CD4-positive, CD25-positive, alpha-beta regulatory T cell (primary cell): ENCODE results near the gene TGFB2. TPM values are rescaled to one million over a fixed set of nuclear protein-coding genes. Genes with fewer than 3 reads are reported as not detected.
A peak's percentile ranks its signal among the peaks of the same experiment; 100 is the strongest.

Experiments used
- ATAC-seq, 2 donors: fragments of 150-1000 bp; cut with Tn5 transposase; one replicate each; pipeline ENCODE4 v1.10.0; 2021; ENCODE audit warnings: low read depth in 2 of 2, moderate number of reproducible peaks in 2 of 2, moderate library complexity in 1 of 2
- DNase-seq, 3 donors: peaks; one replicate each; pipeline versions ENCODE4 v3.0.0 to v3.0.0-alpha.2; 2012 to 2022; ENCODE audit warnings: mixed read lengths in 1 of 3
- H3K27ac ChIP-seq: one replicate; pipeline ENCODE4 v1.7.0; 2013; ENCODE audit warnings: mild to moderate bottlenecking, low read length; ENCODE audit not compliant: insufficient read depth, poor library complexity, severe bottlenecking
- H3K27me3 ChIP-seq: one replicate; pipeline ENCODE4 v1.7.0; 2013; ENCODE audit warnings: low read length; ENCODE audit not compliant: control insufficient read depth, insufficient read depth
- H3K36me3 ChIP-seq: one replicate; pipeline ENCODE4 v1.7.0; 2013; ENCODE audit warnings: mild to moderate bottlenecking, low read length, moderate library complexity; ENCODE audit not compliant: control insufficient read depth, insufficient read depth
- H3K4me1 ChIP-seq: 2 replicates; pipeline ENCODE4 v1.7.0; 2013; ENCODE audit warnings: mild to moderate bottlenecking, low read length; ENCODE audit not compliant: insufficient read depth, control insufficient read depth, poor library complexity, severe bottlenecking
- H3K4me3 ChIP-seq: one replicate; pipeline ENCODE4 v1.7.0; 2013; ENCODE audit warnings: low read depth, mild to moderate bottlenecking, low read length, moderate library complexity
- H3K9me3 ChIP-seq, 2 experiments: 1 replicate in 1 of 2; 2 replicates in 1 of 2; pipeline ENCODE4 v1.7.0; 2013; ENCODE audit warnings: low read length in 2 of 2, mild to moderate bottlenecking in 1 of 2, moderate library complexity in 1 of 2; ENCODE audit not compliant: control insufficient read depth in 2 of 2
- H3K27ac Mint-ChIP-seq, 3 donors: one replicate each; pipeline ENCODE4 v1.8.0; 2020 to 2022; ENCODE audit warnings: mild to moderate bottlenecking in 3 of 3, mixed read lengths in 3 of 3, moderate library complexity in 2 of 3
- H3K27me3 Mint-ChIP-seq: one replicate; pipeline ENCODE4 v1.8.0; 2022; ENCODE audit warnings: mild to moderate bottlenecking, mixed read lengths
- H3K36me3 Mint-ChIP-seq: one replicate; pipeline ENCODE4 v1.8.0; 2020; ENCODE audit warnings: mixed read lengths
- H3K4me1 Mint-ChIP-seq, 4 donors: one replicate each; pipeline ENCODE4 v1.8.0; 2020 to 2022; ENCODE audit warnings: mixed read lengths in 4 of 4, mild to moderate bottlenecking in 1 of 4
- H3K4me3 Mint-ChIP-seq, 4 donors: one replicate each; pipeline ENCODE4 v1.8.0; 2020 to 2022; ENCODE audit warnings: mild to moderate bottlenecking in 4 of 4, mixed read lengths in 4 of 4, moderate library complexity in 3 of 4
- H3K9me3 Mint-ChIP-seq, 7 donors: one replicate each; pipeline ENCODE4 v1.8.0; 2020 to 2022; ENCODE audit warnings: mixed read lengths in 7 of 7, mild to moderate bottlenecking in 3 of 7, moderate library complexity in 2 of 7
- polyA plus RNA-seq, 4 donors: library from polyadenylated mRNA; unstranded; fragments of 300-500 nt; fragmentation: Illumina TruSeq; gene quantifications; one replicate each; pipeline ENCODE4 v1.2.3, GENCODE V29; 2021
- total RNA-seq: library from RNA; stranded (reverse); gene quantifications from one replicate; pipeline ENCODE4 v1.2.3, GENCODE V29; 2022

TGFB2 gene
- total and polyA plus RNA-seq, 5 donors from 2014 or later: not detected

DNA sequence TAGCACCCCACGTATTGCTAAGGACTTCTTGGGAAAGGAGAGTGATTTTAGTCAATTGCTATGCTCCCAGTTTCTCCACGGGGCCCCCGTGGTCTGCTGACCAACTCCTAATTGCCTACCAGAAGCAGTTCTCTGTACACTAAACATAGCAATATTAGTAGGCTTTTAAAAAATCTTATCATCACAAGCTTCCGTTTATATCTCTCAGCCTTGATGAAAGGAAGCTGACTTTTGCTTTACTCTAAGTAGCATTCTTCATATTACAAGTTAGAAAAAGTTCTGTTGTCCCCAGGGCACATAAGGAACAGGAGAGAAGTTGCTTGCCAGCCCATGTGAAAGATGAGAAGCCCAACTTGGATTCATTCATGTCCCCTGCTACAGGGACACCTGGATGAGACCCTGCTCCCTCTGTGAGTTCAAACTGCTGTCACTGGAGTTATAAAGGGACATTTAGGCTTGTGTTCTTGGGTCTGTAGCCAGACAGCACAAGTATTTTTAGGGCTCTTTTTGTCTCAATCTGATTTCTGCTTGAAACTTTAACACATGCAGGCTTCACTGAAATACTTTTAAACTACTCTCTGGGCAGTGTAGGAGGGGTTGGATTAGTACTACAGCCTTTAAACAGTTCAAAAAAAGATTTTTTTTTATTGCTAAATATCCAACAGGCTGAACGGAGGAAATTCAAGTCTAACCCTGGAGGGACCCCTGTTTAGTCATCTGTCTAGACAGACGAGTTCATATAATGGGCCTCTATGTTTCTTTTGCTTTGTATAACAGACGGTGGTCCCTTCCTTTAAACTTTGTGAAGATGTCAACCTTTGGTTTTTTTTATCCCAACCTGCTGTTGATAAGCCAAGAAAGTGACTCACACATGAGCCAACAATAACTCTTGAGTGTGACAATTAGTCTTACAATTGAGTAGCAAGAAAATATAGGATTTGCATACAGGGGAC lies 29.5 kb downstream of the TGFB2 start:
- Histone ChIP-seq H3K4me3 (no peak overlapping the region), H3K27ac (no peak overlapping the region), H3K9me3 (no peaks in the 10 kb centered on the region), H3K36me3 (no peaks in the 10 kb centered on the region), H3K27me3 (no peaks in the 10 kb centered on the region), H3K4me1 (peaks cover 5% of the 10 kb centered on the region)
- Mint-ChIP-seq H3K4me3 (no peak overlapping the region), H3K4me1 (peaks cover 4 to 12% (median 7%) of the 10 kb centered on the region in 4 donors), H3K36me3 (no peaks in the 10 kb centered on the region), H3K27me3 (peaks cover 8% of the 10 kb centered on the region), H3K27ac (no peak overlapping the region), H3K9me3 (peaks cover 0 to 2% (median 0%) of the 10 kb centered on the region in 7 donors)
- DNase-seq (no peak), ATAC-seq (no peak)

DNA sequence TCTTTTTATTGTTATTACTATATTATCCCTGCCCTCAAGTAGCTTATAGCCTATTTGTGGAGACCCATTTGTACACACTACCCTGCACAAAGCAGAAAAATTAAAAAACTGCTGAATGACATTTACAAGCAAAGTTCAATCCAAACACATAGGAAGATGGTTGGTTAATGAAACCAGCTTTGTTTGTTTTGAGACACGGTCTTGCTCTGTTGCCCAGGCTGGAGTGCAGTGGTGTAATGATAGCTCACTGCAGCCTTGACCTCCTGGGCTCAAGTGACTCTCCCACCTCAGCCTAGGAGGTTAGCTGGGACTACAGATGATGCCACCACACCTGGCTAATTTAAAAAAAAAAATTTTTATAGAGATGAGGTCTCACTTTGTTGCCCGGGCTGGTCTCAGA lies 31.6 kb downstream of the TGFB2 start:
- no peak for DNase-seq
- H3K4me1 Mint-ChIP-seq: peaks cover 4 to 12% (median 7%) of the 10 kb centered on the region in 4 donors

DNA sequence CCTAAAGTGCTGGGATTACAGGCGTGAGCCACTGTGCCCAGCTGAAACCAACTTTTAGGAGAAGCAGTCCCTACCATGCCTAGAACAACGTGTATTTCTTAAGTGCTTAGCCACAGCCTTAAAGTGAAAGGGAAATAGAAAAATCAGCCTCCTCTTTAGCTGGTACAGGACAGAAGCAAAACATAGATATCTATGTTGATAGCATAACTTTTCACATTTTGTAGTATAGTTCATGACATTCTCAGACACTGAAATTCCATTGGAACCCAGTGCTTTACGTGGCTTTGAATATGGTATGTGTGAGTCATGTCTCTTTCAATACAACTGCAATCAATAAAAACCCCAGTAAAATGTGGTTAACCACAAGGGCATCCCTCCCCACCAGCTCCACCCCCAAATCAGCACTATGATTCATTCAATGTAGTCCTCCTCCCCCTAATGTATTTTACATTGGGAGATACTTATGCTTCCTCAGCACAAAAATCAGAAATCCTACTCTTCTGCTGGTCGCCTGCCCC lies 32.1 kb downstream of the TGFB2 start:
- no peaks in the 10 kb centered on the region for H3K9me3 ChIP-seq
- H3K27me3 Mint-ChIP-seq: peaks cover 15% of the 10 kb centered on the region
- peak; percentile 80 to 82 for ATAC-seq
- DNase-seq: peak in 2 of 3 donors; percentile 13 to 61
- no peak overlapping the region for H3K27ac ChIP-seq
- no peaks in the 10 kb centered on the region for H3K36me3 ChIP-seq
- no peaks in the 10 kb centered on the region for H3K27me3 ChIP-seq
- H3K4me1 ChIP-seq: peaks cover 5% of the 10 kb centered on the region
- no peaks in the 10 kb centered on the region for H3K36me3 Mint-ChIP-seq
- H3K9me3 Mint-ChIP-seq: peaks cover 0 to 2% (median 0%) of the 10 kb centered on the region in 7 donors
- no peak overlapping the region for H3K4me3 ChIP-seq
- H3K4me3 Mint-ChIP-seq: no peak overlapping the region
- peaks cover 4 to 12% (median 7%) of the 10 kb centered on the region in 4 donors for H3K4me1 Mint-ChIP-seq
- H3K27ac Mint-ChIP-seq: no peak overlapping the region

More for the DNA sequence above, 31.6 kb downstream of the TGFB2 start:
- Histone ChIP-seq H3K4me1 (peaks cover 5% of the 10 kb centered on the region), H3K9me3 (no peaks in the 10 kb centered on the region), H3K27ac (no peak overlapping the region), H3K4me3 (no peak overlapping the region), H3K36me3 (no peaks in the 10 kb centered on the region), H3K27me3 (no peaks in the 10 kb centered on the region)
- H3K36me3 Mint-ChIP-seq: no peaks in the 10 kb centered on the region
- no peak overlapping the region for H3K4me3 Mint-ChIP-seq
- peaks cover 10% of the 10 kb centered on the region for H3K27me3 Mint-ChIP-seq
- no peak overlapping the region for H3K27ac Mint-ChIP-seq
- no peak for ATAC-seq
- peaks cover 0 to 2% (median 0%) of the 10 kb centered on the region in 7 donors for H3K9me3 Mint-ChIP-seq

- Mint-ChIP-seq H3K4me3 (no peak overlapping the region), H3K9me3 (peaks cover 0 to 2% (median 0%) of the 10 kb centered on the region in 7 donors)
- H3K27me3 ChIP-seq: peaks cover 6% of the 10 kb centered on the region
Observed at GRCh38 chr1:218380125-218380977, 35.2 kb downstream of the TGFB2 start.

DNA sequence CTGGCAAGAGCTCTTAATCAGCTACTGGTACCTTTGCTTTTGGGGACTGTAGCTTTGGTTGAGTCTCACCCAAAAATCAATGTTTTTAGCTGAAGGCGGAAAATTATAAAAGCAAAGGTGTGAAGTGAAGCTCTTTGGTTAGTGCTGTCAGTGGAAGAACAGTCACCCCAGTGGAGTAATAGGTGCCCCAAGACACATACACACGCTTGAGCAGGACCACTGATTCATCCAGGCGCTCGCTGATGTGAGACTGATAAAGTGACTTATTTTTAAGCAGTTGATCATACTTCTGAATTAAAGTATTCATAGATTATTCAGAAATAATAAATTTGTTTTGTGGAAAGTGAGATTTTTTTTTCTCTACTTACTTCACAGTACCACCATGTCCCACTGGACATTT lies 37.1 kb downstream of the TGFB2 start:
- Histone ChIP-seq H3K4me1 (peaks cover 4% of the 10 kb centered on the region), H3K27ac (no peak overlapping the region), H3K27me3 (peaks cover 6% of the 10 kb centered on the region), H3K9me3 (no peaks in the 10 kb centered on the region), H3K4me3 (no peak overlapping the region), H3K36me3 (no peaks in the 10 kb centered on the region)
- ATAC-seq (no peak), DNase-seq (no peak)
- no peaks in the 10 kb centered on the region for H3K36me3 Mint-ChIP-seq
- peaks cover 0 to 5% (median 4%) of the 10 kb centered on the region in 4 donors for H3K4me1 Mint-ChIP-seq
- H3K27ac Mint-ChIP-seq: no peak overlapping the region
- peaks cover 17% of the 10 kb centered on the region for H3K27me3 Mint-ChIP-seq
- peaks cover 0 to 2% (median 0%) of the 10 kb centered on the region in 7 donors for H3K9me3 Mint-ChIP-seq
- H3K4me3 Mint-ChIP-seq: no peak overlapping the region

More at GRCh38 chr1:218380125-218380977, 35.2 kb downstream of the TGFB2 start:
- Mint-ChIP-seq H3K4me1 (peaks cover 4 to 12% (median 7%) of the 10 kb centered on the region in 4 donors), H3K36me3 (no peaks in the 10 kb centered on the region), H3K27me3 (peaks cover 25% of the 10 kb centered on the region), H3K27ac (no peak overlapping the region)
- Histone ChIP-seq H3K4me1 (peaks cover 5% of the 10 kb centered on the region), H3K9me3 (no peaks in the 10 kb centered on the region), H3K27ac (no peak overlapping the region), H3K36me3 (no peaks in the 10 kb centered on the region), H3K4me3 (no peak overlapping the region)
- no peak for ATAC-seq
- DNase-seq: no peak

- no peak for ATAC-seq
- peaks cover 17% of the 10 kb centered on the region for H3K27me3 Mint-ChIP-seq
Observed at GRCh38 chr1:218383051-218383450, 37.9 kb downstream of the TGFB2 start.

DNA sequence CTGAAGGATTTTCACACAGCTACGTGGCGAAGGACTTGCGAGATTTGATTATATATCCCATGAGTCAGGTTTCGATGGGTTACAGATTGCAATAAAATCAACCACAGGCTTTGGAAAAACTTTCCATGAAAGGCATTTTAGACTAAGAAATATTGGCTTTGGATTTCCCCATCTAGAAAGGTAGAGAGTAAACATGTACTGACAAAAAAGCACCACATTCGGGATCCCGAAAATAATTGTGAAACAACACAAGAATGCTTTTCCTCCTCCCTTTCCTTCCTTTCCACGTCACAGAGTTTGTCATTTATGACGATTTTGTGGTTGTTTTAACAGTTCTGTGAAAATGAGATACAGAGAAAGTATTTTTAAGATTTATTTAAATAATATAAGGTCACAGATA lies 38.5 kb downstream of the TGFB2 start:
- Mint-ChIP-seq H3K27me3 (peaks cover 17% of the 10 kb centered on the region), H3K4me1 (no peaks in the 10 kb centered on the region), H3K36me3 (no peaks in the 10 kb centered on the region), H3K4me3 (no peak overlapping the region), H3K9me3 (peaks cover 0 to under 1% (median 0%) of the 10 kb centered on the region in 7 donors), H3K27ac (peak overlapping the region in 1 of 3 donors; percentile 5)
- Histone ChIP-seq H3K27me3 (peaks cover 6% of the 10 kb centered on the region), H3K9me3 (no peaks in the 10 kb centered on the region), H3K4me1 (no peaks in the 10 kb centered on the region), H3K36me3 (no peaks in the 10 kb centered on the region), H3K4me3 (no peak overlapping the region), H3K27ac (no peak overlapping the region)
- DNase-seq (no peak), ATAC-seq (no peak)

More at GRCh38 chr1:218383051-218383450, 37.9 kb downstream of the TGFB2 start:
- no peak overlapping the region for H3K27ac ChIP-seq
- DNase-seq: no peak
- Mint-ChIP-seq H3K4me1 (no peaks in the 10 kb centered on the region), H3K36me3 (no peaks in the 10 kb centered on the region), H3K9me3 (peaks cover 0 to 2% (median 0%) of the 10 kb centered on the region in 7 donors), H3K4me3 (no peak overlapping the region), H3K27ac (no peak overlapping the region)
- H3K36me3 ChIP-seq: no peaks in the 10 kb centered on the region
- H3K4me3 ChIP-seq: no peak overlapping the region
- H3K9me3 ChIP-seq: no peaks in the 10 kb centered on the region
- peaks cover 6% of the 10 kb centered on the region for H3K27me3 ChIP-seq
- H3K4me1 ChIP-seq: no peaks in the 10 kb centered on the region
